ENCODE data around the gene GP5.

GP5 gene

GRCh38 chr3:194396859-194397756, 2.0 kb downstream of the GP5 start:
- peak; percentile 70 for DNase-seq

- DNase-seq = no peak
Measured at GRCh38 chr3:194396539-194396858, 2.6 kb downstream of the GP5 start.

- peak; percentile 66 for DNase-seq
Measured at GRCh38 chr3:194395778-194396538, 3.1 kb downstream of the GP5 start.

- peak; percentile 94 for DNase-seq
Measured at GRCh38 chr3:194395212-194395611, 3.9 kb downstream of the GP5 start.

- no peak for DNase-seq
Measured at GRCh38 chr3:194392576-194392975, 6.5 kb downstream of the GP5 start.

- no peak for DNase-seq
Measured at GRCh38 chr3:194390835-194391234, 8.2 kb downstream of the GP5 start.

GRCh38 chr3:194389269-194389668, 9.8 kb downstream of the GP5 start:
- no peak for DNase-seq

- no peak for DNase-seq
Measured at GRCh38 chr3:194387926-194388418, 11.1 kb downstream of the GP5 start.

- DNase-seq = no peak
Measured at GRCh38 chr3:194387276-194387675, 11.8 kb downstream of the GP5 start.

GRCh38 chr3:194386648-194387047, 12.4 kb downstream of the GP5 start:
- DNase-seq = peak; percentile 65

- DNase-seq = no peak
Measured at GRCh38 chr3:194386066-194386465, 13.0 kb downstream of the GP5 start.

- DNase-seq = no peak
Measured at GRCh38 chr3:194384569-194385001, 14.5 kb downstream of the GP5 start.

- no peak for DNase-seq
Measured at GRCh38 chr3:194384156-194384555, 14.9 kb downstream of the GP5 start.

GRCh38 chr3:194383276-194383940, 15.7 kb downstream of the GP5 start:
- DNase-seq = no peak

- DNase-seq = no peak
Measured at GRCh38 chr3:194382892-194383223, 16.2 kb downstream of the GP5 start.

GRCh38 chr3:194382196-194382891, 16.7 kb downstream of the GP5 start:
- no peak for DNase-seq

GRCh38 chr3:194381460-194381875, 17.6 kb downstream of the GP5 start:
- DNase-seq = no peak

- no peak for DNase-seq
Measured at GRCh38 chr3:194380326-194380725, 18.7 kb downstream of the GP5 start.

GRCh38 chr3:194379651-194380050, 19.4 kb downstream of the GP5 start:
- no peak for DNase-seq

- no peak for DNase-seq
Measured at GRCh38 chr3:194379231-194379630, 19.8 kb downstream of the GP5 start.

GRCh38 chr3:194377708-194378107, 21.4 kb downstream of the GP5 start:
- DNase-seq = no peak

GRCh38 chr3:194376241-194376560, 22.9 kb downstream of the GP5 start:
- DNase-seq = no peak
